ENCODE measurements around the gene DDX49. TPM values are rescaled to one million over a fixed set of nuclear protein-coding genes. Genes with fewer than 3 reads are reported as not detected.
"Not testable (repeated sequence)": the region's sequence is repeated elsewhere in the genome, so short reads cannot be mapped to it uniquely, and the experiment has no call there.

Gene DDX49
- total and polyA plus RNA-seq, 9 of the 15 experiments (the other 6 are each of a cell fraction or from before 2014, with no cell fraction given), result 1.1 to 113 (median 45.7) TPM

- H4K20me1 ChIP-seq (replicated peaks; ENCODE audit: control insufficient read depth, insufficient read depth, low read length); H3K9ac ChIP-seq (ENCODE audit: insufficient read depth in 1 of 2, low read depth in 2 of 2, low read length in 2 of 2); H3K27me3 ChIP-seq (ENCODE audit: control insufficient read depth in 2 of 2, insufficient read depth in 2 of 2, low read length in 2 of 2); H3K27ac ChIP-seq (ENCODE audit: extremely low read depth, low read depth, low read length); in situ Hi-C loops (cut with MboI); ATAC-seq; DNase-seq (ENCODE audit: extremely low read depth in 1 of 4, low spot score in 3 of 4); H3K9me3 ChIP-seq (replicated peaks; ENCODE audit: control insufficient read depth, insufficient read depth, low read depth, low read length); FAIRE-seq; H2AFZ ChIP-seq (ENCODE audit: low read depth, low read length); BruUV-seq (replicated peaks); H3K9me1 ChIP-seq (ENCODE audit: control insufficient read depth, insufficient read depth, low read length); TF ChIP-seq ATF3 (IDR thresholded peaks at IDR 0.05): not testable (repeated sequence)
- intact Hi-C loops (cut with micrococcal nuclease), result loop anchor here (5.0 kb wide), 1 partner anchor 220 kb away; the partner anchor contains the start of gene TMEM161A
- peak; percentile 68 for TF ChIP-seq NFIC (IDR thresholded peaks at IDR 0.05)
- 0 out of 2 replicates have a peak, but pooled peaks have one; percentile 57 for TF ChIP-seq ATF3 (CRISPR knock-in tag; conservative IDR thresholded peaks at IDR 0.05)
- peaks cover 8 to 33% of the 10 kb centered on the region in 2 experiments; a peak in 4 of 5 replicates for H3K4me1 ChIP-seq (replicated peaks in 1 of 2; ENCODE audit: control insufficient read depth in 2 of 2, insufficient read depth in 2 of 2, low read length in 2 of 2)
- POLR2A ChIA-PET, result interaction anchor here (3.6 kb wide), 1 partner anchor 9 kb away, joined by 37 read pairs; no protein-coding TSS in a partner anchor
- H3K4me3 ChIP-seq, result peak overlapping the region; percentile 95
- 66% methylated on average over 9 of the region's 9 CpGs for WGBS (ENCODE audit: insufficient coverage, low coverage, missing lambda C conversion rate)
- CTCF ChIA-PET (ENCODE audit: low intra/inter-chr PET ratio), result interaction anchor here (0.8 kb wide), 1 partner anchor 69 kb away, joined by 3 read pairs; no protein-coding TSS in a partner anchor
- H3K36me3 ChIP-seq (ENCODE audit: control insufficient read depth, insufficient read depth, low read length), result peaks cover 59% of the 10 kb centered on the region; the same call in 2 of the 3 replicates
- peaks cover 72% of the 10 kb centered on the region for H3K79me2 ChIP-seq (ENCODE audit: control insufficient read depth, insufficient read depth, low read length)
- peak overlapping the region; percentile 94 for H3K4me2 ChIP-seq (ENCODE audit: insufficient read depth, low read length)
Observed at GRCh38 chr19:18917593-18917992, 1.9 kb upstream of the DDX49 start.

GRCh38 chr19:18919900-18920214, 342 bp downstream of the DDX49 start:
- H3K9me1 ChIP-seq (ENCODE audit: control insufficient read depth, insufficient read depth, low read length), result no peaks in the 10 kb centered on the region
- no peaks in the 10 kb centered on the region for H3K27me3 ChIP-seq (ENCODE audit: control insufficient read depth in 2 of 2, insufficient read depth in 2 of 2, low read length in 2 of 2)
- under 1% methylated on average over 15 of the region's 15 CpGs for WGBS (ENCODE audit: insufficient coverage, low coverage, missing lambda C conversion rate)
- peak overlapping the region; percentile 74 for H3K27ac ChIP-seq (ENCODE audit: extremely low read depth, low read depth, low read length)
- H3K36me3 ChIP-seq (ENCODE audit: control insufficient read depth, insufficient read depth, low read length), result peaks cover 60% of the 10 kb centered on the region; the same call in 2 of the 3 replicates
- peaks cover 7% of the 10 kb centered on the region; the same call in 1 of the 2 replicates for H4K20me1 ChIP-seq (replicated peaks; ENCODE audit: control insufficient read depth, insufficient read depth, low read length)
- H2AFZ ChIP-seq (ENCODE audit: low read depth, low read length), result peak overlapping the region; percentile 84
- in situ Hi-C loops (cut with MboI) (no loop called here), intact Hi-C loops (cut with micrococcal nuclease) (loop anchor here (1.0 to 5.0 kb wide), 2 partner anchors 66 to 217 kb away; partner anchors contain the start of gene TMEM161A)
- FAIRE-seq (no peak), ATAC-seq (no peak), DNase-seq (ENCODE audit: extremely low read depth in 1 of 4, low spot score in 3 of 4) (no peak)
- CTCF ChIA-PET (ENCODE audit: low intra/inter-chr PET ratio), result no interaction called here
- peaks cover 57% of the 10 kb centered on the region for H3K79me2 ChIP-seq (ENCODE audit: control insufficient read depth, insufficient read depth, low read length)
- POLR2A ChIA-PET, result interaction anchor here (0.7 to 3.6 kb wide), 10 partner anchors 10 to 605 kb away, joined by 3 to 37 read pairs (median 4); no protein-coding TSS in a partner anchor
- H3K9me3 ChIP-seq (replicated peaks; ENCODE audit: control insufficient read depth, insufficient read depth, low read depth, low read length), result no peaks in the 10 kb centered on the region
- H3K4me3 ChIP-seq, result peak overlapping the region; percentile 95
- peak overlapping the region; percentile 75 to 98 for H3K9ac ChIP-seq (ENCODE audit: insufficient read depth in 1 of 2, low read depth in 2 of 2, low read length in 2 of 2)
- peak overlapping the region; percentile 95 for H3K4me2 ChIP-seq (ENCODE audit: insufficient read depth, low read length)
- H3K4me1 ChIP-seq (replicated peaks in 1 of 2; ENCODE audit: control insufficient read depth in 2 of 2, insufficient read depth in 2 of 2, low read length in 2 of 2), result peaks cover 8 to 27% of the 10 kb centered on the region in 2 experiments; a peak in 4 of 5 replicates
- BruUV-seq (replicated peaks), result TSS peak; percentile 77
- no peak for TF ChIP-seq MBD1 (CRISPR knock-in tag; IDR thresholded peaks at IDR 0.05)
- no peak for TF ChIP-seq ZHX1 (conservative IDR thresholded peaks at IDR 0.05; ENCODE audit: low read length)
- 0 out of 4 replicates have a peak, but pooled peaks of 1 of the 2 experiments have one; percentile 9 for TF ChIP-seq HDAC1 (IDR thresholded peaks at IDR 0.05)
- no peak for TF ChIP-seq SIN3B (IDR thresholded peaks at IDR 0.05; ENCODE audit: low read depth)
- no peak for TF ChIP-seq ZNF79 (CRISPR knock-in tag; IDR thresholded peaks at IDR 0.05; ENCODE audit: low read depth)
- peak in 1 of 2 experiments; percentile 41; a peak in 1 of 4 replicates for TF ChIP-seq SRF (CRISPR knock-in tag; IDR thresholded peaks at IDR 0.05)

All from K562 (cell line).